NOMO-1 treated with dmso at 0.1 percent for 144 hours (cell line): ENCODE data around the gene TTC31.
"Not testable (repeated sequence)": the region's sequence is repeated elsewhere in the genome, so short reads cannot be mapped to it uniquely, and the experiment has no call there.

Experiments
- DNase-seq: peaks from one replicate; lab custom pipeline; 2025; ENCODE audit not compliant: unreplicated experiment; lab: John Stamatoyannopoulos, UW

The TTC31 gene

GRCh38 chr2:74483675-74484164 lies 839 bp downstream of the TTC31 start:
- not testable (repeated sequence) for DNase-seq

- DNase-seq = no peak
Measured at GRCh38 chr2:74486141-74486540, 3.3 kb downstream of the TTC31 start.

GRCh38 chr2:74488643-74489481 lies 6.0 kb downstream of the TTC31 start:
- no peak for DNase-seq

GRCh38 chr2:74489906-74490305 lies 7.0 kb downstream of the TTC31 start:
- DNase-seq = no peak

GRCh38 chr2:74491648-74492544 lies 9.0 kb downstream of the TTC31 start:
- no peak for DNase-seq

- no peak for DNase-seq
Measured at GRCh38 chr2:74493546-74493945, 10.7 kb downstream of the TTC31 start.

- DNase-seq = no peak
Measured at GRCh38 chr2:74495440-74495839, 12.6 kb downstream of the TTC31 start.

- DNase-seq = no peak
Measured at GRCh38 chr2:74496997-74497776, 14.3 kb downstream of the TTC31 start.

GRCh38 chr2:74497777-74498499 lies 15.1 kb downstream of the TTC31 start:
- no peak for DNase-seq

- no peak for DNase-seq
Measured at GRCh38 chr2:74498500-74499266, 15.8 kb downstream of the TTC31 start.

GRCh38 chr2:74499267-74499939 lies 16.5 kb downstream of the TTC31 start, which contains the start of gene LBX2:
Gene LBX2 (minus strand): TSS chr2:74499603. CDS start chr2:74499537, 66 bp downstream.
- DNase-seq = no peak

GRCh38 chr2:74499940-74500577 lies 17.2 kb downstream of the TTC31 start:
- DNase-seq = no peak

GRCh38 chr2:74500578-74500946 lies 17.7 kb downstream of the TTC31 start:
- no peak for DNase-seq

- DNase-seq = no peak
Measured at GRCh38 chr2:74501335-74502071, 18.6 kb downstream of the TTC31 start.

GRCh38 chr2:74502147-74502719 lies 19.4 kb downstream of the TTC31 start:
- DNase-seq = no peak

- DNase-seq = peak; percentile 57
Measured at GRCh38 chr2:74502720-74503505, 20.0 kb downstream of the TTC31 start.
